ENCODE results near the gene DGKB.

DNA sequence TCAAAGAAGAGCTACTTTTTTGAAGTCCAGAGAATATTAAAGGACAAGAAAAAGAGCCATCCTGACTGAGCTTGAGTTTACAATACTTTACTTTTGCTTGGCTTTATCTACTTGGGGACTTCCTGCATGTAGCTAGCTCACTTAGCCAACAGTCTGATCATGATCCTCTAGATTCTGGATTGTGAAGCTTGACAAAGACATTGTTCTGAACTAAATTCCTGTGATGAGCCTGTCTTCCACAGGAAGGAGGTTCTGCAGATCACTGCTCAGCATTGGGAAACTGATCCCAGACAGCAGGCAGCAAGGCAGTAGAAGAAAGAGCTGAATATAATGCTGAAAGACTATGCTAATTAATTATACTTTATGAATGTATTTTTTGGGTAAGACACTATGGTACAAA is 296.4 kb downstream of the DGKB start:
- TF ChIP-seq, protein P1, sequence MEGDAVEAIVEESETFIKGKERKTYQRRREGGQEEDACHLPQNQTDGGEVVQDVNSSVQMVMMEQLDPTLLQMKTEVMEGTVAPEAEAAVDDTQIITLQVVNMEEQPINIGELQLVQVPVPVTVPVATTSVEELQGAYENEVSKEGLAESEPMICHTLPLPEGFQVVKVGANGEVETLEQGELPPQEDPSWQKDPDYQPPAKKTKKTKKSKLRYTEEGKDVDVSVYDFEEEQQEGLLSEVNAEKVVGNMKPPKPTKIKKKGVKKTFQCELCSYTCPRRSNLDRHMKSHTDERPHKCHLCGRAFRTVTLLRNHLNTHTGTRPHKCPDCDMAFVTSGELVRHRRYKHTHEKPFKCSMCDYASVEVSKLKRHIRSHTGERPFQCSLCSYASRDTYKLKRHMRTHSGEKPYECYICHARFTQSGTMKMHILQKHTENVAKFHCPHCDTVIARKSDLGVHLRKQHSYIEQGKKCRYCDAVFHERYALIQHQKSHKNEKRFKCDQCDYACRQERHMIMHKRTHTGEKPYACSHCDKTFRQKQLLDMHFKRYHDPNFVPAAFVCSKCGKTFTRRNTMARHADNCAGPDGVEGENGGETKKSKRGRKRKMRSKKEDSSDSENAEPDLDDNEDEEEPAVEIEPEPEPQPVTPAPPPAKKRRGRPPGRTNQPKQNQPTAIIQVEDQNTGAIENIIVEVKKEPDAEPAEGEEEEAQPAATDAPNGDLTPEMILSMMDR (IDR thresholded peaks at IDR 0.05; ENCODE audit: low read length): no peak
- TF ChIP-seq EZH2 (optimal IDR thresholded peaks at IDR 0.05; ENCODE audit: low read depth, low read length): no peak

Data from MM.1S (cell line).